WTC11 (cell line): ENCODE results near the gene PRAME. TPM values are rescaled to one million over a fixed set of nuclear protein-coding genes. Genes with fewer than 3 reads are reported as not detected.

Source experiments
- ATAC-seq: fragments of 200-7000 bp; cut with Tn5 transposase; 2 replicates; pipeline ENCODE4 v1.10.0; 2021; ENCODE audit warnings: mild to moderate bottlenecking, moderate library complexity
- CTCF ChIA-PET: fragments of 300-600 bp; sonication (Branson Sonifier 250); formaldehyde crosslinking; loops from one replicate; lab custom pipeline; 2021; ENCODE audit warnings: antibody characterized with exemption; lab: Charles Lee
- POLR2A ChIA-PET: fragments of 350-600 bp; sonication (Branson Sonifier 250); formaldehyde crosslinking; loops from one replicate; lab custom pipeline; 2021; ENCODE audit warnings: antibody characterized with exemption; lab: Charles Lee
- DNase-seq: peaks from one replicate; pipeline ENCODE4 v3.0.0; 2021; ENCODE audit warnings: low spot score
- H3K27ac Mint-ChIP-seq: 2 replicates; pipeline ENCODE4 v1.8.0; 2021; ENCODE audit warnings: mixed read lengths
- H3K27me3 Mint-ChIP-seq: 2 replicates; pipeline ENCODE4 v1.8.0; 2021; ENCODE audit warnings: low read depth, mild to moderate bottlenecking, moderate library complexity, mixed read lengths
- H3K36me3 Mint-ChIP-seq: 2 replicates; pipeline ENCODE4 v1.8.0; 2021; ENCODE audit warnings: mixed read lengths
- H3K4me1 Mint-ChIP-seq: 2 replicates; pipeline ENCODE4 v1.8.0; 2022; ENCODE audit warnings: mixed read lengths
- H3K4me3 Mint-ChIP-seq: 2 replicates; pipeline ENCODE4 v1.8.0; 2021; ENCODE audit warnings: mild to moderate bottlenecking, moderate library complexity, mixed read lengths
- H3K9me3 Mint-ChIP-seq: 2 replicates; pipeline ENCODE4 v1.8.0; 2021; ENCODE audit warnings: mixed read lengths
- ATF1 ChIP-seq: sonication (generic); formaldehyde crosslinking; IDR thresholded peaks from 2 replicates; pipeline ENCODE4 v1.8.1; 2023; ENCODE audit warnings: mild to moderate bottlenecking, moderate library complexity, missing genetic modification reagents
- CREB1 ChIP-seq: sonication (generic); formaldehyde crosslinking; IDR thresholded peaks from 2 replicates; pipeline ENCODE4 v1.8.0; 2023; ENCODE audit warnings: mild to moderate bottlenecking, missing genetic modification reagents
- CREM ChIP-seq: sonication (generic); formaldehyde crosslinking; IDR thresholded peaks from 2 replicates; pipeline ENCODE4 v1.8.1; 2022; ENCODE audit warnings: mild to moderate bottlenecking, missing genetic modification reagents, moderate library complexity
- FOXJ3 ChIP-seq: sonication (generic); formaldehyde crosslinking; IDR thresholded peaks from 2 replicates; pipeline ENCODE4 v1.9.0; 2021; ENCODE audit warnings: missing genetic modification reagents, mild to moderate bottlenecking, borderline replicate concordance
- IRF2 ChIP-seq: sonication (generic); formaldehyde crosslinking; IDR thresholded peaks from 2 replicates; pipeline ENCODE4 v1.8.0; 2022; ENCODE audit warnings: low read depth, missing genetic modification reagents, borderline replicate concordance
- JUN ChIP-seq: sonication (generic); formaldehyde crosslinking; IDR thresholded peaks from 2 replicates; pipeline ENCODE4 v1.8.0; 2023; ENCODE audit warnings: mild to moderate bottlenecking, missing genetic modification reagents
- NFE2L1 ChIP-seq: sonication (generic); formaldehyde crosslinking; IDR thresholded peaks from 2 replicates; pipeline ENCODE4 v1.8.1; 2023; ENCODE audit warnings: missing genetic modification reagents
- NFYB ChIP-seq: sonication (generic); formaldehyde crosslinking; conservative IDR thresholded peaks from 2 replicates; pipeline ENCODE4 v1.8.0; 2022; ENCODE audit warnings: low read depth, missing genetic modification reagents
- PRRX2 ChIP-seq: fragments of 250-450 bp; sonication (Bioruptor Pico); IDR thresholded peaks from 2 replicates; pipeline ENCODE4 v1.8.0; 2021; ENCODE audit warnings: mild to moderate bottlenecking
- TP53 ChIP-seq: sonication (generic); formaldehyde crosslinking; IDR thresholded peaks from 2 replicates; pipeline ENCODE4 v1.8.1; 2023; ENCODE audit warnings: mild to moderate bottlenecking, missing genetic modification reagents
- ZNF416 ChIP-seq: fragments of 250-450 bp; sonication (Bioruptor Pico); IDR thresholded peaks from 2 replicates; pipeline ENCODE4 v1.9.0; 2021; ENCODE audit warnings: mild to moderate bottlenecking, inconsistent platforms
- total RNA-seq: library from RNA; stranded (reverse); gene quantifications from 3 replicates; pipeline ENCODE4 v1.2.3, GENCODE V29; 2021
- TF ChIP-seq, protein P1 (sequence below): fragments of 250-450 bp; sonication (Bioruptor Pico); IDR thresholded peaks from 2 replicates; pipeline ENCODE4 v1.9.0; 2021; ENCODE audit warnings: mild to moderate bottlenecking
- TF ChIP-seq, protein P2 (sequence below): sonication (generic); formaldehyde crosslinking; IDR thresholded peaks from 2 replicates; pipeline ENCODE4 v1.8.0; 2022; ENCODE audit warnings: mild to moderate bottlenecking, missing genetic modification reagents
- TF ChIP-seq, protein P3 (sequence below): fragments of 250-450 bp; sonication (Bioruptor Pico); IDR thresholded peaks from 2 replicates; pipeline ENCODE4 v1.9.0; 2021; ENCODE audit warnings: moderate library complexity, mild to moderate bottlenecking, inconsistent platforms, borderline replicate concordance
- TF ChIP-seq, protein P4 (sequence below): sonication (generic); formaldehyde crosslinking; IDR thresholded peaks from 2 replicates; pipeline ENCODE4 v1.8.1; 2022; ENCODE audit warnings: mild to moderate bottlenecking, moderate library complexity, missing genetic modification reagents
- TF ChIP-seq, protein P5 (sequence below): fragments of 250-450 bp; sonication (Bioruptor Pico); IDR thresholded peaks from 2 replicates; pipeline ENCODE4 v1.9.0; 2021; ENCODE audit warnings: mild to moderate bottlenecking, borderline replicate concordance
- TF ChIP-seq, protein P6 (sequence below): fragments of 250-450 bp; sonication (Bioruptor Pico); IDR thresholded peaks from 2 replicates; pipeline ENCODE4 v1.9.0; 2021; ENCODE audit warnings: mild to moderate bottlenecking
- TF ChIP-seq, protein P7 (sequence below): sonication (generic); formaldehyde crosslinking; IDR thresholded peaks from 2 replicates; pipeline ENCODE4 v1.8.1; 2022; ENCODE audit warnings: missing genetic modification reagents, borderline replicate concordance
- TF ChIP-seq, protein P8 (sequence below): sonication (generic); formaldehyde crosslinking; IDR thresholded peaks from 2 replicates; pipeline ENCODE4 v1.8.1; 2023; ENCODE audit warnings: mild to moderate bottlenecking, missing genetic modification reagents

PRAME gene
- total RNA-seq, 1 experiment from 2014 or later: 1.5 TPM

DNA sequence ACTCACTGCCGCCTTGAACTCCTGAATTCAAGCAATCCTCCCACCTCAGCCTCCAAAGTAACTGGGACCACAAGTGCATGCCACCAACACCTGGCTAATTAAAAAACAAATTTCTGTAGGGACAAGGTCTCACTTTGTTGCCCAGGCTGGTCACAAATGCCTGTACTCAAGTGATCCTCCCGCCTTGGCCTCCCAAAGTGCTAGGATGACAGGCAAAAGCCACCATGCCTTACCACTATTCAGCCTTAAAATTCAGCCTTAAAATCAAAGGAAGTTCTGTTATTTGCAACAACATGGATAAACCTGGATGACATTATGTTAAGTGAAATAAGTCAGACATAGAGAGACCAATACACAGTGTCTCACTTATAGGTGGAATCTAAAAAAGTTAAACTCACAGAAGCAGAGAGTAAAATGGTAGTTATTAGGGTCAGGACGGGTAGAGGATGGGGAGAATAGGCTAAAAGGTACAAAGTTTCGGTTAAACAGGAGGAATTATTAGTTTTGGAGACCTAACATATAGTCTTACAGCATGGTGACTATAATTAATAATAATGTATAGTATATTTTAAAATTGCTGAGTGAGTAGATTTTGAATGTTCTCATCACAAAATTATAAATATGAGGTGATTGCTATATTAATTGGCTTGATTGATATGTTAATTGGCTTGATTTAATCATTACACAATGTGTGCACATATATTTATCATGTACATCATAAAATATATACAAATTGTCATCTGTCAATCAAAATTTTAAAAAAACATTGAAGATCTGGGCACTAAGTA lies 32.7 kb downstream of the PRAME start:
- ChIA-PET POLR2A (no interaction called here), CTCF (no interaction called here)
- H3K4me3 Mint-ChIP-seq: no peak overlapping the region
- no peaks in the 10 kb centered on the region for H3K4me1 Mint-ChIP-seq
- H3K36me3 Mint-ChIP-seq: no peaks in the 10 kb centered on the region
- ATAC-seq (no peak), DNase-seq (no peak)
- H3K27ac Mint-ChIP-seq: no peak overlapping the region
- peaks cover 5% of the 10 kb centered on the region for H3K9me3 Mint-ChIP-seq
- H3K27me3 Mint-ChIP-seq: peaks cover 92% of the 10 kb centered on the region
- TF ChIP-seq, protein P1, sequence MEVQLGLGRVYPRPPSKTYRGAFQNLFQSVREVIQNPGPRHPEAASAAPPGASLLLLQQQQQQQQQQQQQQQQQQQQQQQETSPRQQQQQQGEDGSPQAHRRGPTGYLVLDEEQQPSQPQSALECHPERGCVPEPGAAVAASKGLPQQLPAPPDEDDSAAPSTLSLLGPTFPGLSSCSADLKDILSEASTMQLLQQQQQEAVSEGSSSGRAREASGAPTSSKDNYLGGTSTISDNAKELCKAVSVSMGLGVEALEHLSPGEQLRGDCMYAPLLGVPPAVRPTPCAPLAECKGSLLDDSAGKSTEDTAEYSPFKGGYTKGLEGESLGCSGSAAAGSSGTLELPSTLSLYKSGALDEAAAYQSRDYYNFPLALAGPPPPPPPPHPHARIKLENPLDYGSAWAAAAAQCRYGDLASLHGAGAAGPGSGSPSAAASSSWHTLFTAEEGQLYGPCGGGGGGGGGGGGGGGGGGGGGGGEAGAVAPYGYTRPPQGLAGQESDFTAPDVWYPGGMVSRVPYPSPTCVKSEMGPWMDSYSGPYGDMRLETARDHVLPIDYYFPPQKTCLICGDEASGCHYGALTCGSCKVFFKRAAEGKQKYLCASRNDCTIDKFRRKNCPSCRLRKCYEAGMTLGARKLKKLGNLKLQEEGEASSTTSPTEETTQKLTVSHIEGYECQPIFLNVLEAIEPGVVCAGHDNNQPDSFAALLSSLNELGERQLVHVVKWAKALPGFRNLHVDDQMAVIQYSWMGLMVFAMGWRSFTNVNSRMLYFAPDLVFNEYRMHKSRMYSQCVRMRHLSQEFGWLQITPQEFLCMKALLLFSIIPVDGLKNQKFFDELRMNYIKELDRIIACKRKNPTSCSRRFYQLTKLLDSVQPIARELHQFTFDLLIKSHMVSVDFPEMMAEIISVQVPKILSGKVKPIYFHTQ: no peak
- TF ChIP-seq, all 79 proteins: peak for 0

DNA sequence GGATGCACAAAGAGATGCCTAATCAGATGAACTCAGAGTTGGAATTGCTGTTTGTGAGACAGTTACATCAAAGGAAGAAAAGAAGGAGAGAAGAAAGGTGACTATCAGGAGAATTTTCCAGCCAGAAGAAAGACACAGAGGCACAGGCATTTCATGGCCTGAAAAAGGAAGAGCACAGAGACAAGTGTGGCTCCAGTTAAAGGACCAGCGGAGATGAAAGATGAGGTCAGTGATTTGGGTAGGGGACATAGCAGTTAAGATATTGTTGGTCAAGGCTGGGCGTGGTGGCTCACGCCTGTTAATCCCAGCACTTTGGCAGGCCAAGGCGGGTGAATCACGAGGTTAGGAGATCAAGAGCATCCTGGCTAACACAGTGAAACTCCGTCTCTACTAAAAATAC lies 35.6 kb downstream of the PRAME start:
- Mint-ChIP-seq H3K27me3 (peaks cover 90% of the 10 kb centered on the region), H3K4me1 (peaks cover 14% of the 10 kb centered on the region), H3K9me3 (peaks cover 5% of the 10 kb centered on the region), H3K36me3 (no peaks in the 10 kb centered on the region), H3K27ac (no peak overlapping the region), H3K4me3 (no peak overlapping the region)
- no peak for TF ChIP-seq JUN (CRISPR knock-in tag)
- TF ChIP-seq, protein P2, sequence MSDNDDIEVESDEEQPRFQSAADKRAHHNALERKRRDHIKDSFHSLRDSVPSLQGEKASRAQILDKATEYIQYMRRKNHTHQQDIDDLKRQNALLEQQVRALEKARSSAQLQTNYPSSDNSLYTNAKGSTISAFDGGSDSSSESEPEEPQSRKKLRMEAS: no peak
- TF ChIP-seq, protein P3, sequence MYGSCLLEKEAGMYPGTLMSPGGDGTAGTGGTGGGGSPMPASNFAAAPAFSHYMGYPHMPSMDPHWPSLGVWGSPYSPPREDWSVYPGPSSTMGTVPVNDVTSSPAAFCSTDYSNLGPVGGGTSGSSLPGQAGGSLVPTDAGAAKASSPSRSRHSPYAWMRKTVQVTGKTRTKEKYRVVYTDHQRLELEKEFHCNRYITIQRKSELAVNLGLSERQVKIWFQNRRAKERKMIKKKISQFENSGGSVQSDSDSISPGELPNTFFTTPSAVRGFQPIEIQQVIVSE: no peak
- TF ChIP-seq, protein P4, sequence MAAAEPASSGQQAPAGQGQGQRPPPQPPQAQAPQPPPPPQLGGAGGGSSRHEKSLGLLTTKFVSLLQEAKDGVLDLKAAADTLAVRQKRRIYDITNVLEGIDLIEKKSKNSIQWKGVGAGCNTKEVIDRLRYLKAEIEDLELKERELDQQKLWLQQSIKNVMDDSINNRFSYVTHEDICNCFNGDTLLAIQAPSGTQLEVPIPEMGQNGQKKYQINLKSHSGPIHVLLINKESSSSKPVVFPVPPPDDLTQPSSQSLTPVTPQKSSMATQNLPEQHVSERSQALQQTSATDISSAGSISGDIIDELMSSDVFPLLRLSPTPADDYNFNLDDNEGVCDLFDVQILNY (CRISPR knock-in tag): no peak
- no peak for TF ChIP-seq NFE2L1 (CRISPR knock-in tag)
- TF ChIP-seq CREB1 (CRISPR knock-in tag): no peak
- no peak for TF ChIP-seq PRRX2
- TF ChIP-seq, protein P5, sequence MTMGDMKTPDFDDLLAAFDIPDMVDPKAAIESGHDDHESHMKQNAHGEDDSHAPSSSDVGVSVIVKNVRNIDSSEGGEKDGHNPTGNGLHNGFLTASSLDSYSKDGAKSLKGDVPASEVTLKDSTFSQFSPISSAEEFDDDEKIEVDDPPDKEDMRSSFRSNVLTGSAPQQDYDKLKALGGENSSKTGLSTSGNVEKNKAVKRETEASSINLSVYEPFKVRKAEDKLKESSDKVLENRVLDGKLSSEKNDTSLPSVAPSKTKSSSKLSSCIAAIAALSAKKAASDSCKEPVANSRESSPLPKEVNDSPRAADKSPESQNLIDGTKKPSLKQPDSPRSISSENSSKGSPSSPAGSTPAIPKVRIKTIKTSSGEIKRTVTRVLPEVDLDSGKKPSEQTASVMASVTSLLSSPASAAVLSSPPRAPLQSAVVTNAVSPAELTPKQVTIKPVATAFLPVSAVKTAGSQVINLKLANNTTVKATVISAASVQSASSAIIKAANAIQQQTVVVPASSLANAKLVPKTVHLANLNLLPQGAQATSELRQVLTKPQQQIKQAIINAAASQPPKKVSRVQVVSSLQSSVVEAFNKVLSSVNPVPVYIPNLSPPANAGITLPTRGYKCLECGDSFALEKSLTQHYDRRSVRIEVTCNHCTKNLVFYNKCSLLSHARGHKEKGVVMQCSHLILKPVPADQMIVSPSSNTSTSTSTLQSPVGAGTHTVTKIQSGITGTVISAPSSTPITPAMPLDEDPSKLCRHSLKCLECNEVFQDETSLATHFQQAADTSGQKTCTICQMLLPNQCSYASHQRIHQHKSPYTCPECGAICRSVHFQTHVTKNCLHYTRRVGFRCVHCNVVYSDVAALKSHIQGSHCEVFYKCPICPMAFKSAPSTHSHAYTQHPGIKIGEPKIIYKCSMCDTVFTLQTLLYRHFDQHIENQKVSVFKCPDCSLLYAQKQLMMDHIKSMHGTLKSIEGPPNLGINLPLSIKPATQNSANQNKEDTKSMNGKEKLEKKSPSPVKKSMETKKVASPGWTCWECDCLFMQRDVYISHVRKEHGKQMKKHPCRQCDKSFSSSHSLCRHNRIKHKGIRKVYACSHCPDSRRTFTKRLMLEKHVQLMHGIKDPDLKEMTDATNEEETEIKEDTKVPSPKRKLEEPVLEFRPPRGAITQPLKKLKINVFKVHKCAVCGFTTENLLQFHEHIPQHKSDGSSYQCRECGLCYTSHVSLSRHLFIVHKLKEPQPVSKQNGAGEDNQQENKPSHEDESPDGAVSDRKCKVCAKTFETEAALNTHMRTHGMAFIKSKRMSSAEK: no peak
- TF ChIP-seq, protein P6, sequence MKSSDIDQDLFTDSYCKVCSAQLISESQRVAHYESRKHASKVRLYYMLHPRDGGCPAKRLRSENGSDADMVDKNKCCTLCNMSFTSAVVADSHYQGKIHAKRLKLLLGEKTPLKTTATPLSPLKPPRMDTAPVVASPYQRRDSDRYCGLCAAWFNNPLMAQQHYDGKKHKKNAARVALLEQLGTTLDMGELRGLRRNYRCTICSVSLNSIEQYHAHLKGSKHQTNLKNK (CRISPR knock-in tag): no peak
- TF ChIP-seq ATF1 (CRISPR knock-in tag): no peak
- TF ChIP-seq, protein P7, sequence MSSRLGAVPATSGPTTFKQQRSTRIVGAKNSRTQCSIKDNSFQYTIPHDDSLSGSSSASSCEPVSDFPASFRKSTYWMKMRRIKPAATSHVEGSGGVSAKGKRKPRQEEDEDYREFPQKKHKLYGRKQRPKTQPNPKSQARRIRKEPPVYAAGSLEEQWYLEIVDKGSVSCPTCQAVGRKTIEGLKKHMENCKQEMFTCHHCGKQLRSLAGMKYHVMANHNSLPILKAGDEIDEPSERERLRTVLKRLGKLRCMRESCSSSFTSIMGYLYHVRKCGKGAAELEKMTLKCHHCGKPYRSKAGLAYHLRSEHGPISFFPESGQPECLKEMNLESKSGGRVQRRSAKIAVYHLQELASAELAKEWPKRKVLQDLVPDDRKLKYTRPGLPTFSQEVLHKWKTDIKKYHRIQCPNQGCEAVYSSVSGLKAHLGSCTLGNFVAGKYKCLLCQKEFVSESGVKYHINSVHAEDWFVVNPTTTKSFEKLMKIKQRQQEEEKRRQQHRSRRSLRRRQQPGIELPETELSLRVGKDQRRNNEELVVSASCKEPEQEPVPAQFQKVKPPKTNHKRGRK: no peak
- no peak for TF ChIP-seq IRF2
- no peak for TF ChIP-seq CREM
- no peak for TF ChIP-seq FOXJ3 (CRISPR knock-in tag)
- TF ChIP-seq, protein P8, sequence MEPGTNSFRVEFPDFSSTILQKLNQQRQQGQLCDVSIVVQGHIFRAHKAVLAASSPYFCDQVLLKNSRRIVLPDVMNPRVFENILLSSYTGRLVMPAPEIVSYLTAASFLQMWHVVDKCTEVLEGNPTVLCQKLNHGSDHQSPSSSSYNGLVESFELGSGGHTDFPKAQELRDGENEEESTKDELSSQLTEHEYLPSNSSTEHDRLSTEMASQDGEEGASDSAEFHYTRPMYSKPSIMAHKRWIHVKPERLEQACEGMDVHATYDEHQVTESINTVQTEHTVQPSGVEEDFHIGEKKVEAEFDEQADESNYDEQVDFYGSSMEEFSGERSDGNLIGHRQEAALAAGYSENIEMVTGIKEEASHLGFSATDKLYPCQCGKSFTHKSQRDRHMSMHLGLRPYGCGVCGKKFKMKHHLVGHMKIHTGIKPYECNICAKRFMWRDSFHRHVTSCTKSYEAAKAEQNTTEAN (CRISPR knock-in tag): no peak
- TF ChIP-seq ZNF416 (CRISPR knock-in tag): no peak
- TF ChIP-seq TP53: no peak
- no peak for TF ChIP-seq NFYB (CRISPR knock-in tag)
- no peak for DNase-seq
- CTCF ChIA-PET: no interaction called here
- POLR2A ChIA-PET: no interaction called here
- ATAC-seq: no peak
